Urinary bladder (tissue), 4 donors: ENCODE data around the gene FOXS1. TPM values are rescaled to one million over a fixed set of nuclear protein-coding genes. Genes with fewer than 3 reads are reported as not detected.

Experiments used
- DNase-seq: peaks from one replicate; pipeline ENCODE4 v3.0.0-alpha.2; 2015; ENCODE audit errors: extremely low spot score
- H3K27ac ChIP-seq: one replicate; pipeline ENCODE4 v1.5.1; 2013; ENCODE audit warnings: low read depth, mild to moderate bottlenecking, moderate library complexity
- H3K36me3 ChIP-seq: one replicate; pipeline ENCODE4 v1.6.1; 2013; ENCODE audit warnings: mild to moderate bottlenecking, moderate library complexity; ENCODE audit not compliant: insufficient read depth
- H3K4me1 ChIP-seq: one replicate; pipeline ENCODE4 v1.6.1; 2013; ENCODE audit warnings: mild to moderate bottlenecking, moderate library complexity; ENCODE audit not compliant: insufficient read depth
- H3K4me3 ChIP-seq: one replicate; pipeline ENCODE4 v1.5.1; 2013; ENCODE audit warnings: low read depth, low read length
- WGBS: extraction: QIAGEN DNeasy Blood & Tissue Kit; methylation state at CpG from one replicate; pipeline ENCODE4 v1.1.7; 2013; 5-methylcytosine and 5-hydroxymethylcytosine counted together
- polyA plus RNA-seq: library from polyadenylated mRNA; stranded (reverse); fragments of 200-250 nt; gene quantifications from one replicate; pipeline ENCODE4 v1.2.3, GENCODE V29; 2013
- total RNA-seq: library from RNA; depleted of rRNA; stranded (reverse); fragments of >200 nt; gene quantifications from one replicate; pipeline ENCODE4 v1.2.3, GENCODE V29; 2014
- donor health status: healthy with polysubstance abuse.
- donor health status: healthy.

The FOXS1 gene
- total and polyA plus RNA-seq, 2 donors, result 1.7 to 4.7 TPM

DNA sequence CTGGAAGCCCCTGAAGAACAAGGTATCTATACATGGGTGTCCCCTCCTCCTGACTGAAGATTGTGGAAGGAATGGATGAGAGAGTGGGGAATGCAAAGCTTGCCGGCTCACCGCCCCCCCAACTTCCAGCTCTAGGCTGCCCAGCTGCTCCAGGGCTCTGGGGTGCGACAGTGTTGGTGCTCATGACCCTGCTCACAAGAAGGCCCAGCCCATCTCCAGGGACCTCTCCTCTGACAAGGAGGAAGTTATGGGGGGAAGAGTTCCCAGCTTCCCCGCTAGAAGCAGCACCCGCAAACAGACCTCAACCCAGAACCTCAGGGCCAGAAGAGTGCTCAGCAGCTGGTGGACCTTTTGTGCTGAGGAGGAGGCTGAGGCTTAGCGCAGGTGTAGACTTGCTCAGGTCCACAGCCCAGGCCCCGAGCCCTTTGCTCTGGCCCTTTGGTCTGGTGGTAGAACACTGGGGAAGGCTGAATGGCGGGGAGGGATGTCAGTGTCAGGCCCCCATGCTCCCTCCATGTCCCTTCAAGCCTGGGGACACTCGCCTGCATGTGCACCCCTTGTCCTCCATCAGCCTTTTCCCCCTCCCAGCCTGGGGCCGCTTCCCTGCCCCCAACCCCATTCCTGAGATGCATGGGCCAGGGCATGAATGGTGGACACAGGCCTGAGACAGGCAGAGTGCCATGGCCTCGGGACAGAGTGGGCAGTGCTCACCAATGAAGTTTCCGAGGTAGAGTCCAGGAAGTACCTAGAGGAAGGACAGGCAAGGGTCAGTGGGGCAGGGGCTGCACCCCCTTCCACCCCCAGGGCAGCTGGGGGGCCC lies 23.7 kb upstream of the FOXS1 start:
- no peak for DNase-seq
- Histone ChIP-seq H3K36me3 (no peaks in the 10 kb centered on the region), H3K4me1 (no peaks in the 10 kb centered on the region), H3K4me3 (peak overlapping the region; percentile 67), H3K27ac (no peak overlapping the region)
- 82% methylated on average over 12 of the region's 12 CpGs for WGBS

DNA sequence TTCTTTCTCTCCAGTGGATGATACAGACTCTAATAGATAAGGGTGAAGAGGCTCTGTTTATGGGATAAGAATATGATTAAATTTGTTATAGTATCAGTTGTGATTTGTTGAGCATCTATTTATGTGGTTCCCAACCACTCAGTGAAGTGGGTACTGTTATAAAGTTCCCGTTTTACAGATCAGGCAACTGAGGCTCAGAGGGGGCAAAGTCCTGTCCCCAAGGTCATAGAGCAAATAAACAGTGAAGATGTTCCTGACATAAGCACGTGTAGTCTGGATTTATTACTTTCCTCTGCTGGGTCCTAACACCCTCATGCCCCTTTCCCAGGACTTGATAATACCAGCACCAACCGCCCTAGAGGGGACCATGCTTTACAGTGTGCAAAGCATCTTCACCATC lies 20.8 kb upstream of the FOXS1 start:
- Histone ChIP-seq H3K4me1 (no peaks in the 10 kb centered on the region), H3K36me3 (no peaks in the 10 kb centered on the region), H3K27ac (no peak overlapping the region), H3K4me3 (no peak overlapping the region)
- 76% methylated on average over 3 of the region's 3 CpGs for WGBS
- no peak for DNase-seq

DNA sequence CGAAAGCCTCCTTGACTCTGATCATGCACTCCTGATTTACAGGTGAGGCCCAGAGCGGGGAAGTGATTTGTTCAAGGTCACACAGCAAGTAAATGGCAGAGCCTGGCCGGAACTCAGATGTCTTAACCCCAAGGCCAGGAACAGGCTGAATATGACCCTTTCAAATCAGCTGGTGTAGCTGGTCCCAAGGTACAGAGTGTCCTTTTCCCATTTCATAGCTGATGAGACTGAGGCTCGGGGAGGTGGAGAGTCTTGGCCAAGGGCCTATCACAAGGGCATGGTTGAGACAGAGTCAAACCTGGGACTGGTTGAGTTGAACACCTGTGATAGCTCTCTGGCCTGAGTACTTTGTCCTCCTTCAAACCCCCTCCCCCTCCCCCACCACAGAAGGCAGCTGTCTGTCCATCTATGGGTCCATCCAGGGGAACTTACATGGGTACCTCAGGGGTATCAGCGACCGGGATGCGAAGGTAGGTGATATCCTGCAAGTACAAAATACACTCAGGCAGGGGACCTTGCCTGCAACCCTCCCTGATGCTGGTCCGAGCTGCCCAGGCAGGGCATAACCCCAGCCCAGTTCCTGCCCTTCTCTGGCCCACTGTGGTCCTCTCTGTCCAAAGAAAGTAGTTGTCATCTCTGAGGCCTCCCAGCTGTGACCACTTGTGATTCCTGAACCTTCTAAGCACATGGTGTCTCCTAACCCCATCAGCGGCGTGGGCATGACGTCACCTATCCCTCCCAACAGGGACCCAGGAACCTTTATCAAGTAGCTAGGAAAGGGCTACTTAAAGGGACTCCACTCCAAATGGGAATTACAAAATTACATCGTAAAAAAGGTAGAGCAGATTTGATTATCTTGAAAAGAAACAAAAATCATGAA lies 19.4 kb upstream of the FOXS1 start:
- 83% methylated on average over 12 of the region's 12 CpGs for WGBS
- H3K4me3 ChIP-seq, result no peak overlapping the region
- no peaks in the 10 kb centered on the region for H3K4me1 ChIP-seq
- no peak for DNase-seq
- no peak overlapping the region for H3K27ac ChIP-seq
- H3K36me3 ChIP-seq, result no peaks in the 10 kb centered on the region

DNA sequence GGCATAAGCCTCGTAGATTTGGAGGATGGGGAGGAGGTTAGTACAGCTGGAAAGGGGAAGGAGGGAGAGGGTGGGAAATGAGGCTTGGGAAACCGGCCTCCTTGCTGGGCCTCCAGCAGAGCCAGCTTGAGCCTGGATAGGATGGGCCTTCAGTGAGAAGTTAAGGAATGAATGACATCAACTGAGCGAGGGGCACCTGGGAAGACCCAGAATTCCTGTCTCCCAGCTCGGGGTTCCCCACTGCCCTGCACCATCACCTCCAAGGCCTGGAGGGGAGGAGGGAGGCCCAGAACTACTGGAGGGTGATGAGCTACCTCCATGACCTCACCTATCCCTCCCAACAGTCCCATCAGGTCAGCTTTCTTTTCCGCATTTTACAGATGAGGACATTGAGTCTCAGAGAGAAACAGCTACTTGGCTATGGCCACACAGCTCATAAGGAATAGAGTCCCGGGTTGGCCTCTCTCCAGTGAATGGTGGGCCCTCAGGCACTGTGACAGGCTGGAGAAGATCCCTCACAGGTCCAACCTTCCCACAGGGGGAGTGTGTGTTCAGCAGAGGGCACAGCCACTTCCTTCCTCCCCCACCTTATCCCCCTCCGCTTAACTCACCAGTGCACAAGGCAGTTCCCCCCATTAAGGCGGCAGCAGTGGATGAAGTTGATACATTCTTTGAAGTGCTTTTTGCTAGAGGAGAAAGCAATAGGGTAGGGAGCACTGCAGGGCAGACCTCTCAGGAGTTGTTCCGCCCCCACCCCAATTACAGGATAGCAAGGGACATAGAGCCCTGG lies 18.1 kb upstream of the FOXS1 start:
- H3K27ac ChIP-seq, result no peak overlapping the region
- no peak overlapping the region for H3K4me3 ChIP-seq
- WGBS, result 88% methylated on average over 9 of the region's 9 CpGs
- DNase-seq, result no peak
- H3K36me3 ChIP-seq, result no peaks in the 10 kb centered on the region
- no peaks in the 10 kb centered on the region for H3K4me1 ChIP-seq

DNA sequence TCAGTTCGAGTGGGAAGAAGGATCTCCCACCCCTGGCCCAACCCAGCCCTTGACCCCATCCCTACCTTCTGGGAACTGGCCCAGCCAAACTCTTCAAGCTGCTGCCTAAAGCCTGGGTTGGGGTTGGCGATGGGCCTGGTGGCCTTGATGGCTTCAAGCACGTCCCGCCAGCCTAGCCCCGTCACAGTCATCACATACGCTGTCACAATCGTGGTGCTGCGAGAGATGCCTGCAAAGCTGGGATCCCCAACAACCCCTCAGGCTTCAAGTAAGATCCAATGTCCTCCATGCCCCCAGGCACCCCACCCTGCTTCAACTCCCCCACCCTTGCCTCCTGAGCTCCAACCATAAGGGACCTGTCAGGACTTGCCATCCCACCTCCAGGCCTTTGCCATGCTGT lies 17.1 kb upstream of the FOXS1 start:
- WGBS, result 94% methylated on average over 8 of the region's 8 CpGs
- DNase-seq, result no peak
- no peaks in the 10 kb centered on the region for H3K4me1 ChIP-seq

DNA sequence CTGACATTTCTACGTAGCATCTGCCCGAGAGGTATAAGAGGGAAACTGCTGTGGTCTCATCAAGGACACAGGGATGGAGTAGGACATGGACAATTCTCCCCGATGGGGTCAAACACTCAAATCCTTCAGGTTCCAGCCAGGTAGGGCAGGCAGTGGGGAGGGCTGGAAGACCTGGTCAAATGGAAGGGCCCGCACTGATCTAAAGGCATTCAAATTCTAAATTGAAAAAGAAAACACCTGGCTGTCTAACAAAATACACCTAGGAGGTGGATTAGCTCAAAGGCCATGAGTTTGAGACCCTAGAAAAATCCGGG lies 16.7 kb upstream of the FOXS1 start:
- Histone ChIP-seq H3K36me3 (no peaks in the 10 kb centered on the region), H3K4me1 (no peaks in the 10 kb centered on the region), H3K4me3 (no peak overlapping the region), H3K27ac (no peak overlapping the region)
- no peak for DNase-seq
- WGBS, result 72% methylated on average over 5 of the region's 5 CpGs

More for the DNA sequence above, 17.1 kb upstream of the FOXS1 start:
- Histone ChIP-seq H3K27ac (no peak overlapping the region), H3K36me3 (no peaks in the 10 kb centered on the region), H3K4me3 (no peak overlapping the region)

DNA sequence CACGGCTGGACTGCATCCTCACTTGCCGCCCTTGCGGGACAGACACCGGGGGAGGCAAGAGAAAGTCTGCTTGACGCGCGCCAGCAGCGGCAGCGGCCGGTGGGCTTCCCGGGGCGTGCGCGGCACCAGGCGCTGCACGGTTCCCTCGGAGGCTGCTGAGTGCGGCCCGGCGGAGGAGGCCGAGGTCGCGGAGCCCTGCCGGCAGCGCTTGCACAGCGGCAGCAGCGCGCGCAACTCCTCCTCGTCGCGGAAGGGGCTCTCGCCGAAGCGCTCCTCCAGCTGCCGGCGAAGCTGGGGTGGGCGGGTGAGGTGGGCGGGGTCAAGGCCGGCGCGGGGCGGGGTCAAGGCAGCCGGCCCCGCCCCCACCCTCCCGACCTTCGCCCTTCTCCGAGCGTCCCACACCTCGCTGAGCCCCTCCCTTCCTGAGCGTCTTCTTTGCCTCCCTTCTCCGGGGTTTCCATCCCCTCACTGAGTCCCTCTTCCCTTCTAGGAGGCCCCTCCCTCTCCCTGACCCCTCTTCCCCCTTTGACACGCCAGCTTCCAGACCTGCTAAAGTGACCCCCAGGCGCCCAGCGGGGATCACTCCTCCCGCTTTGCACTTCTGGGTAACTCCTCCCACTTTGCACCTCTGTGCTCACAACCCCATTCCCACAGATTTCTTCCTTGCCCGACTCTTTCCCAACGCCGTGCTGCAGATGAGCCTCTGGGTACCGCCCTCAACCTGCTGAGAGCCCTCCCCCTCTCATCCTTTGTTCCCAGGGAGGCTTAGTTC lies 16.2 kb upstream of the FOXS1 start:
- DNase-seq, result no peak
- WGBS, result 6% methylated on average over 60 of the region's 60 CpGs
- peak overlapping the region; percentile 50 for H3K4me3 ChIP-seq
- H3K27ac ChIP-seq, result no peak overlapping the region
- H3K4me1 ChIP-seq, result no peaks in the 10 kb centered on the region
- no peaks in the 10 kb centered on the region for H3K36me3 ChIP-seq

DNA sequence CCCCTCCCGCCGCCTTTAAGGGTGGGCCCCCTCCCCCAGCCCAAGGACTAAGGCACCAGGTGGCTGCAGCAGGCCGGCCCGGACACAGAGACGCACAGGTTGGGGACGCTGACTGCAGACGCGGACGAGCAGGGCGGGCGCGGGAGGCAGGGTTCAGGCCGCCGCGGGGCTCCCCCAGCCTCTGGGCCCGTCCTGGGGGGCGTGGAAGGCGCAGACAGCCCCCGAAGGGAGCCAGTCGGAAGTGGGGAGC lies 15.7 kb upstream of the FOXS1 start:
- DNase-seq, result no peak
- Histone ChIP-seq H3K27ac (no peak overlapping the region), H3K4me3 (peak overlapping the region; percentile 50), H3K4me1 (no peaks in the 10 kb centered on the region), H3K36me3 (no peaks in the 10 kb centered on the region)
- under 1% methylated on average over 20 of the region's 20 CpGs for WGBS

DNA sequence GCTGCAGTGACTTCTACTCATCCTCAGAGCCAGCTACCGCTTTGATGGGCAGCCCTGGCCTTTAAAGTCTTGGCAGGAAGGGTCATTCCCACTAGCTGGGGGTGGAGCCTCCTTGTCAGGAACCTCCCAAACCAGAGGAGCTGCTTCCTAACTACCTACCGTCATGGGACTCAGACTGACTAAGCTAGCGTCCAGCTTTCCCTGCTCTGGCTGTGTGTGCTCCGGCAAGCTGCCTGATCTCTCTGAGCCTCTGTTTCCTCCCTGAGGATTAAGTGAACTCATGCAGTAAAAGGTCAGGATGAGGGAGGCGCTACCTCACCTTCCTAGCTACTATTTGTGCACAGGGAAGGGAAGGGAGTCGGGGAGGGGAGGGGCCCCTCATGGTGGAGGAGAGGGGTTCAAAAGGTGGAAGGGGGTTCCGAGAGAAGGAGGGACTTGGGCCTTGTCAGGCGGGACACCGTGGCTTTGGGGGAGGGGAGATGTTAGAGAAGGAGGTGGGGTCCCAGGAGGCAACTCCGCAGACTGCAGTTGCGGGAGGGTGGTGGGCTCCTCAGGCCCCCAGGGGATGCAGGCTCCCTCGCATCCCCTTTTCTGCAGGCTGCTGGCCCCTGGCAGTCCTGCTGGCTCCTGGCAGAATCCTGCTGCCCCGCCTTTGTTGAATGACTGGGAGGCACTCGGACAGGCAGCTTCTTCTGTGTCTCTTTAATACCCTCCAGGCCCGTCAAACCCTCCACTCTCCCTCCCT lies 15.2 kb upstream of the FOXS1 start:
- Histone ChIP-seq H3K4me3 (peak overlapping the region; percentile 50), H3K4me1 (no peaks in the 10 kb centered on the region), H3K27ac (no peak overlapping the region), H3K36me3 (no peaks in the 10 kb centered on the region)
- no peak for DNase-seq
- 10% methylated on average over 15 of the region's 15 CpGs for WGBS

DNA sequence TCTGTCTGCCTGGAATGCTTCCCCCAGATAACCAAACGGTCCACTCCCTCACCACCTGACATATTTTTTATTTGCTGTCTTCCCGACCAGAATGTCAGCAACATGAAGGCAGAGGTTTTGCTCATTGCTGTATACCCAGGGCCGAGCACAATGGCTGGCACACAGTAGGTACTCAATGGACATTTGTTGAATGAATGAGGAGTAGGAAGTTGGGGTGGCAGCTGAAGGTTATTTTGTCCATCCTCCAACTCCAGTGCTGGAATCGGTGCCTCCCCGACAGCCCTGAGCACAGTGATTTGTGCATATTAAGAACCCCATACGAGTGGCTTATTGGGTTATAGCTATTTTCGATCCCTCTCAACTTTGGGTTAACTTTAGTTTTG lies 14.6 kb upstream of the FOXS1 start:
- no peak for DNase-seq
- WGBS, result 44% methylated on average over 7 of the region's 7 CpGs
- Histone ChIP-seq H3K4me3 (no peak overlapping the region), H3K4me1 (no peaks in the 10 kb centered on the region), H3K27ac (no peak overlapping the region), H3K36me3 (no peaks in the 10 kb centered on the region)

DNA sequence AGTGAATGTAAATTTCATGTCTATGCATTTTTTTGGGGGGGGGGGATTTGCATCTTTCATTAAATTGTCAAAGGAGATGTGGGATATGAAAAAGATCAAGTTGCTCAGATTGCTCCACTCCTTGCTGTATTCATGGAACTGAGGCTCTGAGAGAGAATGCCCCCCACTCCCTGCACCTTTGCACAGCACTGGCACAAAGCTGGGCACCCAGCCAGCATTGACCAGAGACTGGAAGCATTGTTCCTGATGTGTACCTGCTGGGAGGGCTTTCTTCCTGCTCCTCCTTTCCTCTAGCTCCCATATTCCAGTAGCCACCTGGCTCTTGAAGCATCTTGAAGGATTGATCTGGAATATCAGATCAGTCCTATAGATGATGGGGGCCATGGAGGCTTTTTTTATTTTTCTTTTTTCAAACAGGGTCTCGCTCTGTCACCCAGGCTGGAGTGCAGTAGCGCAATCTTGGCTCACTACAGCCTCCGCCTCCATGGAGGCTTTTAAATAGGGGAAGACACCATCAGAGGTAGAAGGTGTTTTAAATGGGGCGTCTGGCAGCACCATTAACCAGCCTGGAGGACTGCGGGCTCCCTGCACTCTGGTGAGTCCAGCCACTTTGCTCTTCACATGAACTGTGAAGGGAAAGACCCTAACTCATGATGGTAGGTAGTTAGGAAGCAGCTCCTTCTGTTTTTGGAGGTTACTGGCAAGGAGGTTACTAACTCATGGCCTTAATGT lies 14.0 kb upstream of the FOXS1 start:
- no peak for DNase-seq
- no peak overlapping the region for H3K27ac ChIP-seq
- no peak overlapping the region for H3K4me3 ChIP-seq
- H3K36me3 ChIP-seq, result no peaks in the 10 kb centered on the region
- WGBS, result 90% methylated on average over 5 of the region's 5 CpGs
- no peaks in the 10 kb centered on the region for H3K4me1 ChIP-seq

DNA sequence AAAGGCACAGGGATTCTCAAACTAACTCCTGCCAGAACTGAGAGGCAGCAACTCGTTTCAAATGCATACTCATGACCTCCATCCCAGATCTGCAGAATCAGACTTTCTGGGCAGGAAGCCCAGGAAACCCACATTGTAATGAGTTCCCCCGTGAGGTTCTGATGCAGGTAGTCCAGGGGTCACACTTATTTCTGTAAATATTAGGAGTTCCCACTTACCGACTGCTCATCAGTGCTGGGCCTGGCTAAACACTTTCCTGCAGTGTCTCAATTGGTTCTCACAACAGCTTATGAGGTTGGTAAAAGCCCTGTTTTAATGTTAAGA lies 13.3 kb upstream of the FOXS1 start:
- DNase-seq, result no peak
- H3K4me3 ChIP-seq, result no peak overlapping the region
- WGBS, result 37% methylated on average over 3 of the region's 3 CpGs
- H3K27ac ChIP-seq, result no peak overlapping the region
- H3K36me3 ChIP-seq, result no peaks in the 10 kb centered on the region
- no peaks in the 10 kb centered on the region for H3K4me1 ChIP-seq
